H1 (cell line): Measurements from ENCODE around the gene GLOD4.

Experiments
- CHD2 ChIP-seq: IDR thresholded peaks from 2 replicates; pipeline ENCODE4 v1.6.1; 2012; ENCODE audit warnings: low read length, improper control_type of control experiment
- EP300 ChIP-seq, 2 experiments: IDR thresholded peaks; 1 replicate in 1 of 2; 2 replicates in 1 of 2; pipeline ENCODE4 v1.6.1; 2011 to 2012; ENCODE audit warnings: low read depth in 2 of 2, low read length in 2 of 2, mild to moderate bottlenecking in 2 of 2, borderline replicate concordance in 1 of 2, inconsistent platforms in 1 of 2, moderate library complexity in 1 of 2
- EZH2 ChIP-seq: fragments of 200-600 bp; sonication (generic); IDR thresholded peaks from 2 replicates; pipeline ENCODE4 v1.7.1; 2012; ENCODE audit warnings: low read depth, mild to moderate bottlenecking, moderate library complexity, low read length, inconsistent platforms; ENCODE audit not compliant: severe bottlenecking
- GTF2F1 ChIP-seq: IDR thresholded peaks from 2 replicates; pipeline ENCODE4 v1.6.1; 2012; ENCODE audit warnings: low read depth, low read length, improper control_type of control experiment, borderline replicate concordance
- HDAC2 ChIP-seq, 2 experiments: fragments of 300-600 bp in 1 of 2; sonication (generic) in 1 of 2; IDR thresholded peaks; 2 replicates each; pipeline ENCODE4 v1.6.1; 2011 to 2012; ENCODE audit warnings: low read depth in 2 of 2, low read length in 2 of 2, mild to moderate bottlenecking in 2 of 2, moderate library complexity in 2 of 2, borderline replicate concordance in 1 of 2, inconsistent platforms in 1 of 2
- HDAC6 ChIP-seq: IDR thresholded peaks from one replicate; pipeline ENCODE4 v1.7.1; 2012; ENCODE audit warnings: low read depth, mild to moderate bottlenecking, inconsistent platforms, low read length, moderate library complexity
- KDM5A ChIP-seq: fragments of 200-600 bp; IDR thresholded peaks from 2 replicates; pipeline ENCODE4 v1.7.1; 2012; ENCODE audit warnings: mild to moderate bottlenecking, low read length, inconsistent platforms, mixed read lengths
- POLR2A ChIP-seq, 2 experiments: IDR thresholded peaks; 1 replicate in 1 of 2; 2 replicates in 1 of 2; pipeline ENCODE4 v1.6.1; 2011; ENCODE audit warnings: low read depth in 2 of 2, low read length in 2 of 2, mild to moderate bottlenecking in 2 of 2; ENCODE audit errors: control extremely low read depth in 1 of 2
- RAD21 ChIP-seq, 2 experiments: IDR thresholded peaks in 1 of 2; conservative IDR thresholded peaks in 1 of 2; 2 replicates each; pipeline ENCODE4 v1.6.1; 2011; ENCODE audit warnings: low read depth in 2 of 2, low read length in 2 of 2, improper control_type of control experiment in 1 of 2, inconsistent platforms in 1 of 2, mild to moderate bottlenecking in 1 of 2, moderate library complexity in 1 of 2
- ZNF274 ChIP-seq: IDR thresholded peaks from 2 replicates; pipeline ENCODE4 v1.7.0; 2012; ENCODE audit warnings: low read length, borderline replicate concordance; ENCODE audit errors: extremely low read depth
- TF ChIP-seq, protein P1 (sequence below), 3 experiments: IDR thresholded peaks; 1 replicate in 2 of 3; 2 replicates in 1 of 3; pipeline versions ENCODE4 v1.5.1 to v1.6.1; 2011; ENCODE audit warnings: low read length in 3 of 3, mild to moderate bottlenecking in 3 of 3, inconsistent platforms in 2 of 3, low read depth in 1 of 3, moderate library complexity in 1 of 3; ENCODE audit not compliant: insufficient read depth in 1 of 3; ENCODE audit errors: control extremely low read depth in 1 of 3
- TF ChIP-seq, protein P2 (sequence below): IDR thresholded peaks from 2 replicates; pipeline ENCODE4 v1.6.1; 2011; ENCODE audit warnings: low read length, improper control_type of control experiment
- TF ChIP-seq, protein P3 (sequence below): IDR thresholded peaks from 2 replicates; pipeline ENCODE4 v1.6.1; 2011; ENCODE audit warnings: low read depth, mild to moderate bottlenecking, low read length; ENCODE audit not compliant: insufficient read depth

DNA sequence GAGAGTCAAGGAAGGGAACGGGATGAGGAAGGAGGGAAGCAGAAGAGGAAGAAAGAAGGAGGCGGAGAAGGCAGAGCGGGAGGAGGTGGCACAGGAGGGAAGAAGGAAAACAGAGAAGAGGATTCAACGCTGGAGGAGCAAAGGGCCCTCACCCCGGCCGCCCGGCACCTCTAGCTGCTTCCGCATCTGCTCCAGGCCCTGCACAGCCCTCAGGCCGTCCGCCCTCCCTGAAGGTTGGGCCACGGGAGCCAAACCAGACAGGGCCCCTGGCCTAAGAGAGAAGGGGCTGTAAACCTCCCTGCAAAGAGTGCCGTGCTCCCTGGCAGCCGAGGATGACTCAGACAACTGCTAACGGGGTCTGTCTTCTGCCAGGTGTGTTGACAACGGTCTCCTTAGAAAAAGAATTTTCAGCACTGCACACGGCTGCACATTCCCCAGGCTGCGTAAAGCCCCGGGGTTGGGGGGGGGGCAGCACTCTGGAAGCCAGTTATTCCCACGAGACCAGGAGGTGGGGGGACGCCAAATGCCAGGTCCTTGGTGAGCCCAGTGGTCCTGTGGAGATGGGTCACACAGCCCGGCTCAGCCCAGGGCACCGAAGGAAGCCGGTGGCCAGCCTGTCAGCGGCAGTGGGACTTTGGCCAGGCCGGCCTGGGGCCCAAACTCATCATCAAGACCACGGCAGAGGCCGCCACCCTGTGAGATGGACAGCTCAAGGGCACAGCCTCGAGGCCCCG is 29.1 kb upstream of the GLOD4 start:
- TF ChIP-seq, protein P1, sequence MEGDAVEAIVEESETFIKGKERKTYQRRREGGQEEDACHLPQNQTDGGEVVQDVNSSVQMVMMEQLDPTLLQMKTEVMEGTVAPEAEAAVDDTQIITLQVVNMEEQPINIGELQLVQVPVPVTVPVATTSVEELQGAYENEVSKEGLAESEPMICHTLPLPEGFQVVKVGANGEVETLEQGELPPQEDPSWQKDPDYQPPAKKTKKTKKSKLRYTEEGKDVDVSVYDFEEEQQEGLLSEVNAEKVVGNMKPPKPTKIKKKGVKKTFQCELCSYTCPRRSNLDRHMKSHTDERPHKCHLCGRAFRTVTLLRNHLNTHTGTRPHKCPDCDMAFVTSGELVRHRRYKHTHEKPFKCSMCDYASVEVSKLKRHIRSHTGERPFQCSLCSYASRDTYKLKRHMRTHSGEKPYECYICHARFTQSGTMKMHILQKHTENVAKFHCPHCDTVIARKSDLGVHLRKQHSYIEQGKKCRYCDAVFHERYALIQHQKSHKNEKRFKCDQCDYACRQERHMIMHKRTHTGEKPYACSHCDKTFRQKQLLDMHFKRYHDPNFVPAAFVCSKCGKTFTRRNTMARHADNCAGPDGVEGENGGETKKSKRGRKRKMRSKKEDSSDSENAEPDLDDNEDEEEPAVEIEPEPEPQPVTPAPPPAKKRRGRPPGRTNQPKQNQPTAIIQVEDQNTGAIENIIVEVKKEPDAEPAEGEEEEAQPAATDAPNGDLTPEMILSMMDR (IDR thresholded peaks at IDR 0.05; ENCODE audit: control extremely low read depth in 1 of 3, insufficient read depth in 1 of 3, low read depth in 1 of 3, low read length in 3 of 3): no peak
- TF ChIP-seq POLR2A (IDR thresholded peaks at IDR 0.05; ENCODE audit: control extremely low read depth in 1 of 2, low read depth in 2 of 2, low read length in 2 of 2) (no peak), CHD2 (no peak), EZH2 (no peak), EP300 (IDR thresholded peaks at IDR 0.05; ENCODE audit: borderline replicate concordance in 1 of 2, low read depth in 2 of 2, low read length in 2 of 2) (no peak), HDAC6 (no peak), ZNF274 (no peak), HDAC2 (IDR thresholded peaks at IDR 0.05; ENCODE audit: borderline replicate concordance in 1 of 2, low read depth in 2 of 2, low read length in 2 of 2) (no peak), GTF2F1 (no peak), KDM5A (no peak), RAD21 (IDR thresholded peaks at IDR 0.05 in 1 of 2, conservative IDR thresholded peaks at IDR 0.05 in 1 of 2; ENCODE audit: low read depth in 2 of 2, low read length in 2 of 2) (no peak)
- TF ChIP-seq, protein P2, sequence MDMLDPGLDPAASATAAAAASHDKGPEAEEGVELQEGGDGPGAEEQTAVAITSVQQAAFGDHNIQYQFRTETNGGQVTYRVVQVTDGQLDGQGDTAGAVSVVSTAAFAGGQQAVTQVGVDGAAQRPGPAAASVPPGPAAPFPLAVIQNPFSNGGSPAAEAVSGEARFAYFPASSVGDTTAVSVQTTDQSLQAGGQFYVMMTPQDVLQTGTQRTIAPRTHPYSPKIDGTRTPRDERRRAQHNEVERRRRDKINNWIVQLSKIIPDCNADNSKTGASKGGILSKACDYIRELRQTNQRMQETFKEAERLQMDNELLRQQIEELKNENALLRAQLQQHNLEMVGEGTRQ: no peak
- TF ChIP-seq, protein P3, sequence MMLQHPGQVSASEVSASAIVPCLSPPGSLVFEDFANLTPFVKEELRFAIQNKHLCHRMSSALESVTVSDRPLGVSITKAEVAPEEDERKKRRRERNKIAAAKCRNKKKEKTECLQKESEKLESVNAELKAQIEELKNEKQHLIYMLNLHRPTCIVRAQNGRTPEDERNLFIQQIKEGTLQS: no peak
